ENCODE data around the gene PSMA6. TPM values are rescaled to one million over a fixed set of nuclear protein-coding genes. Genes with fewer than 3 reads are reported as not detected.

Gene PSMA6
- total and polyA plus RNA-seq, 2 of the 13 experiments (the other 11 are each of a cell fraction or from before 2014, with no cell fraction given) = 525 to 1,109 TPM

DNA sequence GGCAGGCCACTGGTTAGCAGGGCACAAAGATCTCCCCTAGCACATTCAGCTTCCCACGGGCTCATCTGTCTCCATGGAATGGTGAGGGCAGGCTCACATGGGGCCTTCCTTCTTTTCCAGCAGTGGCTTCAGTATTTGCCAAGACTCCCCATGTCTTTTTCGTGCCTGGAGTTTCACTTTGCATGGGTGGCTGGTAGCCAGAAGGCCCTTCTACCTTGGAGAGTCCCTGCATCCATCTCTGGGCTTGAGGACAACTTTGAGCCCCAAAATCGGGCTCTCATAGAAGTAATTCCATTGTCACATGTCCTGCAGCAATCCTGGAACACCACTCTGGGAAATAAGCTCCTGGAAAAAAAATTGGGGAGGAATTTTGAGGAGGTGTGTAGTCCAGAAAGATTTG lies 70.3 kb downstream of the PSMA6 start:
- TF ChIP-seq ZNF34 (CRISPR knock-in tag; IDR thresholded peaks at IDR 0.05; ENCODE audit: borderline replicate concordance) (0 out of 2 replicates have a peak, but pooled peaks have one; percentile 18), SIX1 (CRISPR knock-in tag; IDR thresholded peaks at IDR 0.05; ENCODE audit: borderline replicate concordance) (no peak), HCFC1 (IDR thresholded peaks at IDR 0.05; ENCODE audit: low read depth, low read length) (no peak), ZNF484 (CRISPR knock-in tag; IDR thresholded peaks at IDR 0.05; ENCODE audit: borderline replicate concordance, low read depth) (no peak), ZSCAN31 (CRISPR knock-in tag; IDR thresholded peaks at IDR 0.05; ENCODE audit: low read depth) (0 out of 2 replicates have a peak, but pooled peaks have one; percentile 41), SP4 (CRISPR knock-in tag; IDR thresholded peaks at IDR 0.05) (no peak), PHF8 (CRISPR knock-in tag; IDR thresholded peaks at IDR 0.05) (0 out of 2 replicates have a peak, but pooled peaks have one; percentile 22), ZFX (CRISPR knock-in tag; IDR thresholded peaks at IDR 0.05; ENCODE audit: low read depth) (0 out of 2 replicates have a peak, but pooled peaks have one; percentile 19), ZNF672 (CRISPR knock-in tag; IDR thresholded peaks at IDR 0.05) (no peak)
- TF ChIP-seq, protein P1, sequence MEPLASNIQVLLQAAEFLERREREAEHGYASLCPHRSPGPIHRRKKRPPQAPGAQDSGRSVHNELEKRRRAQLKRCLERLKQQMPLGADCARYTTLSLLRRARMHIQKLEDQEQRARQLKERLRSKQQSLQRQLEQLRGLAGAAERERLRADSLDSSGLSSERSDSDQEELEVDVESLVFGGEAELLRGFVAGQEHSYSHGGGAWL (CRISPR knock-in tag; IDR thresholded peaks at IDR 0.05) = no peak
- TF ChIP-seq, protein P2, sequence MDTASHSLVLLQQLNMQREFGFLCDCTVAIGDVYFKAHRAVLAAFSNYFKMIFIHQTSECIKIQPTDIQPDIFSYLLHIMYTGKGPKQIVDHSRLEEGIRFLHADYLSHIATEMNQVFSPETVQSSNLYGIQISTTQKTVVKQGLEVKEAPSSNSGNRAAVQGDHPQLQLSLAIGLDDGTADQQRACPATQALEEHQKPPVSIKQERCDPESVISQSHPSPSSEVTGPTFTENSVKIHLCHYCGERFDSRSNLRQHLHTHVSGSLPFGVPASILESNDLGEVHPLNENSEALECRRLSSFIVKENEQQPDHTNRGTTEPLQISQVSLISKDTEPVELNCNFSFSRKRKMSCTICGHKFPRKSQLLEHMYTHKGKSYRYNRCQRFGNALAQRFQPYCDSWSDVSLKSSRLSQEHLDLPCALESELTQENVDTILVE (CRISPR knock-in tag; IDR thresholded peaks at IDR 0.05) = no peak
- TF ChIP-seq, protein P3, sequence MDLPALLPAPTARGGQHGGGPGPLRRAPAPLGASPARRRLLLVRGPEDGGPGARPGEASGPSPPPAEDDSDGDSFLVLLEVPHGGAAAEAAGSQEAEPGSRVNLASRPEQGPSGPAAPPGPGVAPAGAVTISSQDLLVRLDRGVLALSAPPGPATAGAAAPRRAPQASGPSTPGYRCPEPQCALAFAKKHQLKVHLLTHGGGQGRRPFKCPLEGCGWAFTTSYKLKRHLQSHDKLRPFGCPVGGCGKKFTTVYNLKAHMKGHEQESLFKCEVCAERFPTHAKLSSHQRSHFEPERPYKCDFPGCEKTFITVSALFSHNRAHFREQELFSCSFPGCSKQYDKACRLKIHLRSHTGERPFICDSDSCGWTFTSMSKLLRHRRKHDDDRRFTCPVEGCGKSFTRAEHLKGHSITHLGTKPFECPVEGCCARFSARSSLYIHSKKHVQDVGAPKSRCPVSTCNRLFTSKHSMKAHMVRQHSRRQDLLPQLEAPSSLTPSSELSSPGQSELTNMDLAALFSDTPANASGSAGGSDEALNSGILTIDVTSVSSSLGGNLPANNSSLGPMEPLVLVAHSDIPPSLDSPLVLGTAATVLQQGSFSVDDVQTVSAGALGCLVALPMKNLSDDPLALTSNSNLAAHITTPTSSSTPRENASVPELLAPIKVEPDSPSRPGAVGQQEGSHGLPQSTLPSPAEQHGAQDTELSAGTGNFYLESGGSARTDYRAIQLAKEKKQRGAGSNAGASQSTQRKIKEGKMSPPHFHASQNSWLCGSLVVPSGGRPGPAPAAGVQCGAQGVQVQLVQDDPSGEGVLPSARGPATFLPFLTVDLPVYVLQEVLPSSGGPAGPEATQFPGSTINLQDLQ (CRISPR knock-in tag; IDR thresholded peaks at IDR 0.05) = no peak
- TF ChIP-seq, protein P4, sequence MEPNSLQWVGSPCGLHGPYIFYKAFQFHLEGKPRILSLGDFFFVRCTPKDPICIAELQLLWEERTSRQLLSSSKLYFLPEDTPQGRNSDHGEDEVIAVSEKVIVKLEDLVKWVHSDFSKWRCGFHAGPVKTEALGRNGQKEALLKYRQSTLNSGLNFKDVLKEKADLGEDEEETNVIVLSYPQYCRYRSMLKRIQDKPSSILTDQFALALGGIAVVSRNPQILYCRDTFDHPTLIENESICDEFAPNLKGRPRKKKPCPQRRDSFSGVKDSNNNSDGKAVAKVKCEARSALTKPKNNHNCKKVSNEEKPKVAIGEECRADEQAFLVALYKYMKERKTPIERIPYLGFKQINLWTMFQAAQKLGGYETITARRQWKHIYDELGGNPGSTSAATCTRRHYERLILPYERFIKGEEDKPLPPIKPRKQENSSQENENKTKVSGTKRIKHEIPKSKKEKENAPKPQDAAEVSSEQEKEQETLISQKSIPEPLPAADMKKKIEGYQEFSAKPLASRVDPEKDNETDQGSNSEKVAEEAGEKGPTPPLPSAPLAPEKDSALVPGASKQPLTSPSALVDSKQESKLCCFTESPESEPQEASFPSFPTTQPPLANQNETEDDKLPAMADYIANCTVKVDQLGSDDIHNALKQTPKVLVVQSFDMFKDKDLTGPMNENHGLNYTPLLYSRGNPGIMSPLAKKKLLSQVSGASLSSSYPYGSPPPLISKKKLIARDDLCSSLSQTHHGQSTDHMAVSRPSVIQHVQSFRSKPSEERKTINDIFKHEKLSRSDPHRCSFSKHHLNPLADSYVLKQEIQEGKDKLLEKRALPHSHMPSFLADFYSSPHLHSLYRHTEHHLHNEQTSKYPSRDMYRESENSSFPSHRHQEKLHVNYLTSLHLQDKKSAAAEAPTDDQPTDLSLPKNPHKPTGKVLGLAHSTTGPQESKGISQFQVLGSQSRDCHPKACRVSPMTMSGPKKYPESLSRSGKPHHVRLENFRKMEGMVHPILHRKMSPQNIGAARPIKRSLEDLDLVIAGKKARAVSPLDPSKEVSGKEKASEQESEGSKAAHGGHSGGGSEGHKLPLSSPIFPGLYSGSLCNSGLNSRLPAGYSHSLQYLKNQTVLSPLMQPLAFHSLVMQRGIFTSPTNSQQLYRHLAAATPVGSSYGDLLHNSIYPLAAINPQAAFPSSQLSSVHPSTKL (CRISPR knock-in tag; IDR thresholded peaks at IDR 0.05) = no peak
- Histone ChIP-seq H3K4me1 (ENCODE audit: insufficient read depth, low read length) (peaks cover 45% of the 10 kb centered on the region), H2AFZ (ENCODE audit: low read length) (no peak overlapping the region), H3K9ac (ENCODE audit: insufficient read depth, low read depth, low read length) (no peak overlapping the region), H3K4me3 (replicated peaks in 1 of 3; ENCODE audit: insufficient read depth in 1 of 3, low read depth in 2 of 3, low read length in 3 of 3) (no peak overlapping the region), H3K36me3 (replicated peaks in 1 of 2; ENCODE audit: control insufficient read depth in 1 of 2, insufficient read depth in 2 of 2, low read length in 2 of 2) (no peaks in the 10 kb centered on the region), H3K27ac (ENCODE audit: extremely low read length, insufficient read depth, low read length) (no peak overlapping the region), H3K79me2 (ENCODE audit: insufficient read depth, low read length) (no peaks in the 10 kb centered on the region), H3K9me3 (ENCODE audit: low read length) (no peaks in the 10 kb centered on the region), H4K20me1 (ENCODE audit: insufficient read depth, low read length) (no peaks in the 10 kb centered on the region), H3K4me2 (ENCODE audit: low read depth, low read length) (peak overlapping the region; percentile 32), H3K27me3 (ENCODE audit: control insufficient read depth in 1 of 2, insufficient read depth in 2 of 2, low read length in 2 of 2) (0 out of 5 replicates have a peak, but pooled peaks cover 0 to 4% of the 10 kb centered on the region in 2 experiments)
- 6% methylated on average over 3 of the region's 3 CpGs for WGBS (ENCODE audit: low lambda C conversion rate)
- DNase-seq (ENCODE audit: low spot score) (no peak), FAIRE-seq (no peak), ATAC-seq (no peak)
- ChIA-PET POLR2A (interaction anchor here (0.7 to 3.9 kb wide), 4 partner anchors 12 to 41 kb away, joined by 3 to 82 read pairs (median 16); partner anchors contain the start of gene NFKBIA), CTCF (ENCODE audit: low intra/inter-chr PET ratio, low total read pairs) (no interaction called here)
- intact Hi-C loops (cut with micrococcal nuclease; ENCODE audit: unreplicated experiment) (no loop called here), in situ Hi-C loops (cut with HindIII; ENCODE audit: extremely low pct_ligation_motif_present, low pct_unique_long_range_greater_than_20kb) (no loop called here)
- BruUV-seq (replicated peaks) = no TSS peak
